ENCODE measurements around the gene CCR3. TPM values are rescaled to one million over a fixed set of nuclear protein-coding genes. Genes with fewer than 3 reads are reported as not detected.

Gene CCR3
- total RNA-seq, 1 donor from 2014 or later = 0.49 TPM

DNA sequence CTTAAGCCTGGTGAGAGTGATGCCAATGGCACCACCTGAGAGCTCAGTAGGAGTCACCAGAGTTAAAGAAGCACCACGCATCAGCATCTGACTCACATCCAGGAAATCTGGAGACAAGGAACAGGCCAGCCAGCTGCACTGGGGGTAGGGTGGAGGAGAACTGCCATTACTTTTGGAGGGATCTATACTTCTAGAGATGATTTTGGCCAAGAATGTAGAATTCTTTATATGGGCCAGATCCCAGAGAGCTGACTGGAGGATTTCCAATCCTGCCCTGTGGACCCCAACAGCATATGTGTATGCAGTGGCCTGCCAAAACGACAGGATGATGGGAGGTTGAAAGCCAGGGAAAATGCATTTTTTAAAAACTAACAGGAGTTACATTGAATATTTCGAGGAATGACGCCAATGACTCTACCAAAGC, 29.8 kb downstream of the CCR3 start:
- peak; percentile 55 for DNase-seq

DNA sequence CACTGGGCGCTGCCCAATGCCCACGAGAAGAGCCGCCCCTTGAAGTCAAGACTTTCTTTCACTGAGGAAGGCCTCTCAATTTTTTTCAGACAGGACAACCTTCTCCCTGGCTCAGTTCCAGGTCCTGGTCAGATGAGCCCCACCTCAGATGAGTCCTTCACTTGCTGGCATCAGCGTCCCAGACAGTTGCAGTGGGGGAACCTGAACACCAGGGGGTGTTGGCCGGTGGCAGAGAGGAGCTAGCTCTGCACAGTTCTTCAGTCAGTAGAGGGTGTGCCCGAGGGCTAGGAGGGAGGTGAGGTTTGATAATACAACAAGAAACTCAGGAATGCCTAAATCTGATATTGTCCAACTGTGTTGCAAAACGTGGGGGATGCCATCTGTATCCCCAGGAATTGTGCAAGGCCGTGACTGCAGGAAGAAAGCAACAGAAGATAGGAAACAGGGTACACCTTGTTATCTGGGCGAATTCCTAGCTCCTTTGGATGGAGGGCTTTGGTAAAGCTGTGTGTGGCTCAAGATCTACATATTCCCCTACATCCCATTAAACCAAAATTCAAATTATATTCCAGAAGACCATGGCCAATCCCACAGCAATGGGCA, 34.3 kb downstream of the CCR3 start:
- DNase-seq = no peak

DNA sequence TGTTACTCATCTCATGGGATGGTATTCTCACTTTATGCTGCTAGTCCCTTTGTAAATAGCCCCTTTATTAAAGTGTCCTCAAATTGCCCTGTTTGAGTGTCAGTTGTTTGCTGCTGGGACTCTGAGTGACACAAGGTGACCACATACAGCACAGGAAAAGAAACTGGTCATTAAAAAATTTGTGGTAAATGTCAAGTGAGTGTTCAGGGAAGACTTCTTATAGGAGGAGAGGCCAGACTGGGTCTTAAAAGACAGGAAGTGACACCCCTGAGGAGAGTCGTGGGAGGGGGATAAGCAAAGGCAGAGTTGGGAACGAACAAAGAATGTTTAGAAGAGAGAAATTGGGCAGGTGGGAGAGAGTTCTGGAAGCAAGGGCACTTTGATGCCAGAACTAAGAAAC, 35.2 kb downstream of the CCR3 start:
- no peak for DNase-seq

DNA sequence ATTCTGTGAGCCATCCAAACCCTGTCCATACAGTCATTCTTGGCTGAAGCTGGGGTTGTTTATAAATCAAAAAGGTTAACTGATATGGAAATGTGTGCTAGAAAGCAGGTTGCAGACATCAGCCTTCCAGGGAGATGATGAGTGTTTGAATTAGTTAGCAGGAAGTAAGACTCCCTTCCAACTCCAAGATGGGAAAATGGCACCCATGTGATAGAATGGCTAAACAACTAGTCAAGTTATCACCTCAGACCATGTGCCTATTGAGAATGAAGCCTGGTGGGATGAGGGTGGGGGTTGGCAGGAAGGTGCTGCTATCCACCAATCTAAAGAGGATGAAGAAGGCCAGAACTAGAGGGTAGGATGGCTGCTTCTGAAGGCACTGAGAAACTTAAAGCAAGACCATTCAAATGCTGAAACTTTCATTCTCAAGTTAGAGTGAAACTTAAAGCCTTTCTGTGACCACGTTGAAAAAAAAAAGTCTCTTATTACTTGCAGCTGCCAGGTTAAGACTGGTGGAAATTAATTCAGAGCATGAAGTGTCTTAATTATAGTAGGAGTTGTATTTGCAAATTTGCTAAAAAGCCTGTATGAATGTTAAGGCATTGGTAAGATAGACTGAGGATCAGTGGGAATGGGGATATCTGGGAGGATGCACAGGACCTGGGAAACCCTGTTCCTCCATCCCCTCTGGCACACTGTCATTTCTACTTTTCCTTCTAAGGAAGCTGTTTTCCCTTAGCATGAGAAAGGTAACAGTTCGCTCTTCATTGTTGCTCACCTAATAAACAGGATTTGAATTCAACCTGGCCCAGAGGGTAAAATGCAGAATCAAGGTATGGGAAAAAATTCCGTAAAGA, 36.8 kb downstream of the CCR3 start:
- DNase-seq = no peak

DNA sequence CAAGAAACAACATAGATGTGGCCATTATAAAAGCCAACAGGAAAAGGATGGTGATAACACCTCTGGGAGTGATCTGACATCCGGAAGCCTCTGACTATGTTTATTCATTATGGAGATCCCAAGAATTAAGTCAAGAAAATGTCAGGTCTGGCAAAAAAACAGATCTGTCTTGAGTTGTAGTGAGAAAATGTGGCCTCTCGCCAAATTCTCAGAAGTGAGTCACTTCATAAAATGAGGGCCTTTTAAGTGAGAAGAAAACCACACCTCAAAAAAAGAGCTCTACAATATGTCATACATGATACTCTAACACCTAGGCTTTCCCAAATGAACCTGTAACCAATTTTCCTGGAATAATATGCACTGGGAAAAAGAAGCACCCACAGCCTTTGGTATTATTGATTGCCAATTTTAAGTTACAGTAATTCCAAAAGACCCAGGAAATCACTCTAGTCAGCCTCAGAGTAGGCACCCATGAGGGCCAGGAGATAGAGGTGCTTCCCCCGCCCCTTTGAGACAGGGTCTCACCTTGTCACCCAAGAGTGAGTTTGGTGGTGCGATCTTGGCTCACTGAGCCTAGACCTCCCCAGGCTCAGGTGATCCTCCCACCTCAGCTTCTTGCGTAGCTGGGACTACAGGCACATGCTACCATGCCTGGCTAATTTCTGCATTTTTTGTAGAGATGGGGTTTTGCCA, 38.0 kb downstream of the CCR3 start:
- no peak for DNase-seq

DNA sequence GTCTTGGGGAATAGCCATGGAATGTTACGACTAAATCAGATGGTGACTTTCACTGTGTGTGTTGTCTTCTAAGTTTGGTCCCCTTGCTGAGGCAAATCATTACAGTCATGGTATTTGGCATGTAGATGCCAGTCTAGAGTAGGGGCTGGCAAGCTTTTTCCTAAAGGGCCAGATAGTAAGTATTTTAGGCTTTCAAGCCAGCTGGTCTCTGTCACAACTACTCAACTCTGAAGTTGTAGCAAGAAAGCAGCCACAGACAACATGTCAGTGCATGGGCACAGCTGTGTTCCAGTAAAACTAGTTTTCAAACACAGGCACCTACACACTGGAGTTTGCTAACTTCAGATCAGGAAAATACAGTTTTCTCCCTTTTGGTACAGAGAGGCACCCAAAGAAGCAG, 39.3 kb downstream of the CCR3 start:
- no peak for DNase-seq

DNA sequence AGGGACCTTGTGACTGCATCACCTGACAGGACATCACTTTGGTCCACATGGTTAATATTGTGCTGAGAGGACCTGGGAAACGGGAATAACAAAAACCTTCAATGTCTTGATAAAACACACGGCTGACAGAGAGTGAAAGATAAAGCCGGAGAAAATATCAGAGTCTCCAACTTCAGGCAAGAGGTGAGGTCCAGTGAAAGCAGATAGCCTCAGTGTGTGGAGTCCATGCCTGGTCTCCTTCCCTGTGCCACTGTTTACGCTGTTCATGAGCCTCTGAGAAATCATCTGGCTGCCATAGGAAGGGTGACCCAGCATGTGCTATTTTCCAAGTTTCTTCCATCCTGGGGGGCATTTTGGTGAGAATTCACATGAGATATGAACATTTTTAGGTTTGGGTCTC, 39.8 kb downstream of the CCR3 start:
- no peak for DNase-seq

DNA sequence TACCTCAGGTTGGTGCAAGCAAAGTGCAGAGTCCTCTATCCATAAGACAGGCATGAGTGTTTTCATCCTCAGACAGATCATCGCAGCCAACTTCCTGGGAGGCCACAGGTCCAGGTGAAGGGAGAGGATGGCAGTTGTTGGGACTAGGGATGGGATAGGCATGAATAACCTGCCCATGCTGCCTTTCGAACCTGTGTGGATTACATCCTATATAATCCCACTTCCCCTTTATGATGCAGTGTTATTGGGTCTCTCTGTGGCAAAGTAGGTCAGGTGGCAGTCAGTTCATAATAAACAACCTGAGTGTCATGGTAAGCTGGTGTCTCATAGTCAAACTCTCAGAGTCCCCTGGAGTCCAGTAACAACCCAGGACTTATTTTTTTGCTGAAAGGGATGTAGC, 40.4 kb downstream of the CCR3 start:
- DNase-seq = no peak

DNA sequence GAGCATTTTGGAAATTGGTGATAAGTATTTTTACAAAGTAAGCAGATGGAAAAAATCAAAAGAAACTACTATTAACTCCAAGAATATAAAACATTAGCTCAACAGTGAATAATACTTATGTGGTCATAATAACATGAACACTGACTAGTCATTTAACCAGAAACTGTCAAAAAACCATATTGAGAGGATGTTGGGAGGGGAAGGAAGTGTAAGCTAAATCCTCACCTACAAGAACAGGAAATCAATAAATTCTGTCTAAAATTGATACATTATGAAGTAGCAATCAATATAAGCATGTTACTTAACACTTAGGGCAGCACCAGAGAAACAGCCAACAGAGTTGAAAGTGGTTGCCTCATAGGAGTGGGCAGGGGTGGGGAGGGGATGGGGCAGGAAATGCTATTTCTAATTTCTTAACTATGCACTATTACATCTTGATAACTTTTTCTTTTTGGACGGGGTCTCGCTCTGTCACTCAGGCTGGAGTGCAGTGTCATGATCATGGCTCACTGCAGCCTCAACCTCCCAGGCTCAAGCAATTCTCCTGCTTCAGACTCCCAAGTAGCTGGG, 41.7 kb downstream of the CCR3 start:
- DNase-seq = no peak

DNA sequence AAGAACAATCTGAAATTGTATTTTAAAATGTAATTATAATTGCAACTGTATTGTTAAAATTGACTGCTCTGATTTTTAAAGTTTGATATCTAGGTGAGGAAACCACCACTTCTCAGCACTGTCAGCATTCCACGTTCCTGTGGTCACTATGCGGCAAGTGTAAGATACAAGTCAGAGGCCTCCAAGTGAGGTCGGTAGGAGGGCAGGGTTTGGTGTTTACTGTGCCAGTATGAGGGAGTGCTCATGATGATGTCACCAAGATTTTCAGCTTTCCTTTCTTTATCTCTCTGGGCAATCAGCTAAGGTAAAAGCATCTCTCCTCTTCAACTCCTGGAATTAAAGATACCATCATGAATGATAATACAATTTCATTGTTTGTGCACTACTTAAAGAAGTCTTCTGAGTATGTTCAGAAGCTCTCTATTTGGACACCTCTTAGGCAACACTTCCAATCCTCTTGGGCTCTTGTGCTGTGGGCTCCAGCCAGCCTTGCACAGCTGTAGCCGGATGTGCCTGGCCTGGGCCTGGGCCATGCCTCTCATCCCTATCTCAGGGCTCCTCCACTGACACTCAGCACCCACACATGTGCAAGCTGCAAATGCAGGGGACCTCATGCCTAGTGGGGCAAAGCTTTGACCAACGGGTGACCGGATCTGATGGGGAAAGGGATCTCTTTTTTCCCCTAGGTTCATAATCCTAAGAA, 42.9 kb downstream of the CCR3 start:
- DNase-seq = no peak

DNA sequence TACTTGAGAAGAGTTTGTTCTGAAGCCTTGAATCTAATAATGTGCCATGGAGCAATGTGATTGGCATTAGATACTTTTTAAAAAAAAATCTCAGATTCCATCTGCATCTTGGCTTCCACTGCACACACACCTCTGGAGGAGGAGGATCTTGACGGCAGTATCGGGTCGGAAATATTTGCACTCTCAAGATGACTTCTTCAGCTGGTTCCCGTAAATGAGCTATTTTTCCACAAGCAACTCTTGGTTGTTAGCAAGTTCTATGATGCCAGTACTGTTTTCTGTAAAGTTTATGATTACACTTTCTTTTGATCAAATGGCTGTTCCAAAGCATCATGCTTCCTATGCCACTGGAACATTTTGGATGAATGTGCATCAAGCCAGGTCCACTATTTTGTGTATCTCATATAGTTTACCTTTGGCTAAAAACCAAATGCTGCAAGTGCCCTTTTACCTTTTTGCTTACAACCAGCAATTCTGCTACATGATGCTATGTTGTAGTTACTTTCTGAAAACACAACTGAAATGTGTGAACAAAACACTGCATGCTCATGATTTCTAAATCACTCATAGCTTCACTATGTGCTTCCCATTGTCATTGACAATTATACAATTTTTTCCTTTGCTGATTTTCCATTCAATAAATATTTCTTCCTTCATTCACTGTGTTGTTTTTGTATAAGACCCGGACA, 43.8 kb downstream of the CCR3 start:
- no peak for DNase-seq

DNA sequence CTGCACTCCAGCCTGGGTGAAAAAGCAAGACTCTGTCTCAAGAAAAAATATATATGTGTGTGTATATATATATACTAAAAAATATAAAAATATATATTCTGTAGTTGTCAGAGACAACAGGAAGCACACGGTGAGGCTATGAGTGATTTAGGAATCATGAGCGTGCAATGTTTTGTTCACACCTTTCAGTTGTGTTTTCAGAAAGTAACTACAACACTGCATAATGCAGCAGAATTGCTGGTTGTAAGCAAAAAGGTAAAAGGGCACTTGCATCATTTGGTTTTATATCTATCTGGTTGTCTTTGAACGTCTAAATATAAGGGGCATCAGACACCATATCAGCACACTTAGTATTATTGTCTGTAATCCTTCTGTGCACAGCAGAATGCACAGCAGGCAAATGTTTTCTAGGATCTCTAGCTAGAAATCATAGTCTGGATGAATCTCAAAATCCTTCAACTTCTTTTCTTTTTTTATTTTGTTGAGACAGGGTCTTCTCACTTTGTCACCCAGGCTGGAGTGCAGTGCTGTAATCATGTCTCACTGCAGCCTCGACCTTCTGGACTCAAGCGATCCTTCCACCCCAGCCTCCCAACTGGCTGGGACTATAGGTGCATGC, 44.8 kb downstream of the CCR3 start:
- DNase-seq = no peak

DNA sequence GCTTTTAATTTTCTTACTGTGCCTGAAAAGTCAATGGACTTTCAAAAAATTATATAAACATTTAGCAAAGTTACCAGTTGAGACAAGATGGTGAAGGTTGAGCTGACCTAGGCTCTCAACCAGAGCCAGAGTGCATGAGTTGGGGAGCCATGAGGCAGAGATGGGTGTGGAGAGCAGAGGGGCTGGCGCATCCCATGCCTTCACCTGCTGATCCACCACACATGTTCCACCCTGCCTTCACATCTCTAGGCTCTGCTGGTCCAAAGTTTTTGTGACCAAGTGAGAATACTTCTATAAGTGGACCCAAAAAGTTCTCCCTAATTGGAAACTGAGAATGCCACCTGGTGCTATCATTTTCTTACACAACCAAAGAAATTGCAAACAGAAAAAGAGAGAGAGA, 47.3 kb downstream of the CCR3 start:
- no peak for DNase-seq

DNA sequence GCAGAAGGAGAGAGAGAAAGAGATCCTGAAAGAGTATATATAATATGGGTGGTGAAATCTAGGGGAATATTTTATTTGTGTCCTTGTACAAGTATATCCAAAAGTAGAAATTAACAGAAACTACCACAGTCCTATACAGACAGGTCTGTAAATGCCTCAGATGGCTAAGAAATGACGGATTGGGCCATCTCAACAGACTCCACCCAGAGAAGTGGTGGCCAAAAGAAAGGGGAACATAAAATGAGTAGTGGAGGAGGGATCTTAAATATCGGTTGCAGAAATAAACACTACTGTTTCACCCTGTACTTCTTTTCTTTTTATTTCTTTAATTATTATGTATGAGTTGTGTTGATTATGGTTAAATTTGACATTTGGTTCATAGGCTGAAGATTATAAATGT, 47.7 kb downstream of the CCR3 start:
- no peak for DNase-seq

DNA sequence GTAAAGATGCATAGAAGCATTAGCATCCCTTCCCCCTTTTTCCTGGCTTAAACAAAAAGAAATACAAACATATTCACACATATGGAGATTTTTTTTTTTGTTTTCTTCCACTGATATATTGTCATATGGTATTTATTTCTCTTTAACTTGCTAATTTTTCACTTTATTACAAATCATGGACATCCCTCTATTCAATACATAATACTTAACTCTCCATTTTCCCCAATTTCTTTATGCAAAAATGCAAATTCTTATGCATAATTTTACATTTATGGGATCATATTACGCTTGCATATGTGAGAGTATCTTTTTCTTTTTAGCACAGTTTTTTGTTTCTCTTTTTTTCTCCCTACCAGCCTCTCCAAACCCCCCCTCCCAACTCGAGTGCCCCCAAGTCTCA, 48.8 kb downstream of the CCR3 start:
- DNase-seq = no peak

DNA sequence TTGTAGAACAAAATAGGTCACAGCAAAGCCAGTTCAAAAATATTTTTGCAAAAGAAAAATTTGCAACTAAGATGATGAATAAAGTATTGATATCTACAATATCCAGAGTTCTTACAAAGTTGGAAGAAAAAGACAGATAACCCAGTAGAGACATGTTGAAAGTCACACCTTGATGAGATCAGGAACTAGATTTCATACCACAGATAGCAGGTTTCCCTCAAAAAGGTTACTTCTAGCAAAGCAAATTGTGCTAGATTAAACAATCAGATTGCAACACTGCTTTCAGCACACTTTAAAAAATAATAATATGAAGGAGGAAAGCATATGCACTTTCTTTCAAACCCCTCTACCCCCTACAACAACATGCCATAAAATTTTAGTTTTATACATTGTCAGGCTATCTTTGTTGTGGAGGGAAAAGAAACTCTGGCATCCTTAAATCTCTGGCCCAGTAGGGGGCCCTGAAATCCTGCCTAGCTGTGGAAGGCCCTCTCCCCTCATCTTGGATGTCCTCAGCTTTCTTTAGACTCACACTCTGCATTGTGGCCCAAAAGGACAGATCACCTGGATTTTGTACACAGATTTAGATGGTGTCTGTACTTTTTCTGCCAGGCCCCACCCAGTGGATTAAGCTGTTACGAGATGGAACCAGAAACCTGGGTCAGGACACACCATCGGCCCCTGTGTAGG, 50.9 kb downstream of the CCR3 start:
- DNase-seq = no peak

DNA sequence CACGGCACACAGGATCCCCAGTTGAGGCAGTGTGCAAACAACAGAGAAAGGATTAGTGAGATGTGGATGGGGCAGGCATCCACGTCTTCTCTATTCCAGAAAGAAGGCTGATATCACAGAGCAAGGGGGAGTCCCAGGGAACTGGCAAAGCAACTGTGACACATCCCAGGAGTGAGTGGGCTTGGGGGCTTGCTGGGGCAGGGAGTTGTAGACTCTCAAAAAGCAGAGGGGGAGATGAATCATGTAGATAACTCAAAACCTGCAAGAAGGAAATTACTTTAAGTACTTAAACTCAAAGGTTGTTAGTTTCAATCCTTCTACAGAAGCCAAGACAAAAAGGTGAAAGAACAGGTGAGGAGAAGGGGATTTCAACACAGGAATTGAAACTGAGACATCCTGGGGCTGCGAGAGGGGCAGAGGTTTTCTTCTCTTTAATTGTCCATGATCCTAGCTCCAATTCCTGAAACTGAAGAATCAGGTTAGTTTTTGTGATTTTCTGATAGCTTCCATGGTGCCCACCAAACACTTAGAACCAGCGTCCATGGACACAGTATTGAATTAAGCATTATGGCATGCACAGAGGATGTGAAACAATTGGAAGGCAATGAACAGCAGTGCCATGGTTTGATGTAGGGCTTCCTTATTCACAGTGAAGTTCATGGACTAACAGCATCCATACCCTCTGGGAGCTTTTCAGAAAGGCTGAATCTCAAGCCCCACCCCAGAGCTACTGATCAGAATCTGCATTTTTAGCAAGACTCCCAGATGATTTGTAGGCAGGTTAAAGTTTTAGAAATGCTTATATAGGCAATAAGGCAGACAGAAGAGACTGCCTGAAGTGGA, 52.0 kb downstream of the CCR3 start:
- DNase-seq = no peak

DNA sequence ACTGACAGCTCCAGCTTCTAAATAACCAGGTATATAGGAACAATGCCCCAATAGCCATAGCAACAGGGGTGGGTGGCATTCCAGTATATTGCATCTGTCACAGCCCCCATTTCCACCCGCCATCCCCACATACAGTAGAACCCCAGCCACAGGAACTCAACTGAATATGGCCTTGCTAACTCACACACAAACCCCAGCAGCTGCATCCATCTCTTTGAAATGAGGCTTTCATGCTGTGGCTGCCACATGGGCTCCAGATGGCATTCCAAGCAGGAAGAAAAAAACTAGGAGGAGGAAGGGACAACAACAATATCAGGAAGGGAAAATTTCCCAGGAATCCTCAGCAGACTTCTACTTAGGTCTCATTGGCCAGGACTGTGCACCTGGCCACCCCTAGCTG, 54.6 kb downstream of the CCR3 start:
- DNase-seq = peak; percentile 61

DNA sequence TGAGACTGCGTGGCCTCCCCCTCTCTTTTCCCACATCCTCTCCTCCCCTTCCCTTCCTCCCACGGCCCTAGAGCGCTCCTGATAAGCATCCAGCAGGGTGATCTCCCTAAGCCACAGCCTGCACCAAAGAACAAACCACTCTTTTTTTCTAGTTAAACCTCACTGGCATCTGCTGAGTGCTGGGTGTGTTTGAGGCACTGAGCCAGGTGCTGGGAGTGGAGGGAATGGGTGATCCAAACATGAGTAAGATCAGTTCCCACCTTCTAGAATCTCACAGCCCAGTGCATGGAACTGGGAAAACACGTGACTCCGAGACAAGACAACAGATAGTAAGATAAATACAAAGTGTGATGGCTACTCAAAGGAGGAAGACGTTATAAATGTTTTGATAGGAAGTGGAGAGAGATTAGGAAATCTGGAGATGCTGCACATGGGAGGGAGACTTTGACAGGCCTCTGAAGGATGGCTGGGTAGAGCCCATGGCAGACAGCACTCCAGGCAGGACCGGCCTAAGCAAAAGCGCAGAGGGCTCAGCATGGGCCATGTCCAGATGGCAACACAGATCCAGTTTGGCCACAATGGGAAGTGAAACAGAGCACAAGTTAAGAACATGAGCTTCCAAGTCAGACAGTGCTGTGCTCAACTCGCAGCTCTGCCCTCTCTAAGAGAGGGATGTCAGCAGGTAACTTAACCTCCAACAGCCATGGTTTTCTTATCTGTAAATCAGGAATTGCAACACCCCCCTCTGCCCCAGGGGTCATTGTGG, 55.6 kb downstream of the CCR3 start:
- DNase-seq = no peak
